Brain microvascular endothelial cell (primary cell): ENCODE results near the gene ASB10.
A peak's percentile ranks its signal among the peaks of the same experiment; 100 is the strongest.

Experiments used
- DNase-seq: peaks from one replicate; pipeline ENCODE4 v3.0.0-alpha.2; 2020
- H3K27ac ChIP-seq: fragments of 250-450 bp; sonication (Bioruptor Pico); 2 replicates; pipeline ENCODE4 v1.5.1; 2020; ENCODE audit warnings: mild to moderate bottlenecking, moderate library complexity
- H3K27me3 ChIP-seq: fragments of 250-450 bp; sonication (Bioruptor Pico); replicated peaks from 2 replicates; pipeline ENCODE4 v1.5.1; 2020; ENCODE audit warnings: mild to moderate bottlenecking
- H3K36me3 ChIP-seq: fragments of 250-450 bp; sonication (Bioruptor Pico); replicated peaks from 2 replicates; pipeline ENCODE4 v1.5.1; 2020; ENCODE audit warnings: mild to moderate bottlenecking
- H3K4me3 ChIP-seq: 2 replicates; pipeline ENCODE4 v1.5.1; 2011; ENCODE audit warnings: low read depth, mild to moderate bottlenecking, control low read depth, low read length, moderate library complexity
- in situ Hi-C: cut with HindIII; loops from 2 replicates; pipeline ENCODE4 v1.10.0; 2017; ENCODE audit warnings: low sequenced_read_pairs, low pct_ligation_motif_present
- TF ChIP-seq, protein P1 (sequence below): IDR thresholded peaks from 2 replicates; pipeline ENCODE4 v1.5.1; 2011; ENCODE audit warnings: low read depth, mild to moderate bottlenecking, moderate library complexity, low read length, control low read depth, inconsistent platforms; ENCODE audit errors: missing control alignments

Gene ASB10

DNA sequence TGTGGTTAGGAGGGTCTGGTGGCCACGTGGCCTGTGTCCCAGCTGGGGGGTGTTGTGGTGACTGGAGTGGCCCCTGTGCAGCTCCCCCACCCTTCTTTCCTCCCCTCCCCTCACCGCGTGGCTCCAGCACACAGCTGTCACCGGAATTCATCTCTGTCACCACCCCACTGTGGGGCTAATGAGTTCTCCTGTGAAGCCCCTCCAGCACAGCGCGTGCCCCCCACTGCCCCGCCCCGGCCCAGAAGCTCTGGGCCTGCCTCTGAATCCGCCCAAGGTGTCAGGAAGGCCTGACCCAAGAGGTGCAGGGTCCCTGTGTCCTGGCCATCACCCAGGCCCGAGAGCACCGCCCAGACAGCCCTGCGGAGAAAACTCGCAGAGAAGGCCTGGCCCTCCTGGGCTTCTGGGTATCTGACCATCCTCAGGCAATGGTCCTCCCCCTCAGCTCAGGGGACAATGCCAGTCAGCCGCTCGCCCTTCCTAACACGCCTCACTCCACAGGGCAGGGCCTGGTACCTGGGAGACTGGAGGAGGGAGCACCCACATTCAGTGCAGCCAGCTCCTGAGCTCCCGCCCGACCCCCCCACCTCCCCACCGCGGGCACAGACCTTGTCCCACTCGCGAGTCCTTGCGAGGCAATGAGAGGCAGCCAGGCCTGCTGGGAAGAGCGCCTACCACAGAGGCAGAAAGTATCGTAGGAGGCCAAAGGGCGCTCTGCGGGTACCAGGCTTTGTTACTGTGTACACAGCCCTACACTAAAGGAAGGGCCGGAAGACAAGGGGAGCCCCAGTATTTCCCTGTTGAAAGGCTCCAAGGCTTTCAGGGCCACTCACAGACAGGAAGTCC, 57.7 kb downstream of the ASB10 start:
- TF ChIP-seq, protein P1, sequence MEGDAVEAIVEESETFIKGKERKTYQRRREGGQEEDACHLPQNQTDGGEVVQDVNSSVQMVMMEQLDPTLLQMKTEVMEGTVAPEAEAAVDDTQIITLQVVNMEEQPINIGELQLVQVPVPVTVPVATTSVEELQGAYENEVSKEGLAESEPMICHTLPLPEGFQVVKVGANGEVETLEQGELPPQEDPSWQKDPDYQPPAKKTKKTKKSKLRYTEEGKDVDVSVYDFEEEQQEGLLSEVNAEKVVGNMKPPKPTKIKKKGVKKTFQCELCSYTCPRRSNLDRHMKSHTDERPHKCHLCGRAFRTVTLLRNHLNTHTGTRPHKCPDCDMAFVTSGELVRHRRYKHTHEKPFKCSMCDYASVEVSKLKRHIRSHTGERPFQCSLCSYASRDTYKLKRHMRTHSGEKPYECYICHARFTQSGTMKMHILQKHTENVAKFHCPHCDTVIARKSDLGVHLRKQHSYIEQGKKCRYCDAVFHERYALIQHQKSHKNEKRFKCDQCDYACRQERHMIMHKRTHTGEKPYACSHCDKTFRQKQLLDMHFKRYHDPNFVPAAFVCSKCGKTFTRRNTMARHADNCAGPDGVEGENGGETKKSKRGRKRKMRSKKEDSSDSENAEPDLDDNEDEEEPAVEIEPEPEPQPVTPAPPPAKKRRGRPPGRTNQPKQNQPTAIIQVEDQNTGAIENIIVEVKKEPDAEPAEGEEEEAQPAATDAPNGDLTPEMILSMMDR = no peak
- Histone ChIP-seq H3K4me3 (no peak overlapping the region), H3K27me3 (no peaks in the 10 kb centered on the region), H3K36me3 (peaks cover 32% of the 10 kb centered on the region), H3K27ac (no peak overlapping the region)
- DNase-seq = no peak
- in situ Hi-C loops = no loop called here

GRCh38 chr7:151128716-151129115, 58.3 kb downstream of the ASB10 start:
- no peak overlapping the region for H3K27ac ChIP-seq
- peaks cover 32% of the 10 kb centered on the region for H3K36me3 ChIP-seq
- H3K27me3 ChIP-seq = no peaks in the 10 kb centered on the region
- in situ Hi-C loops = no loop called here
- TF ChIP-seq, protein P1 = no peak
- H3K4me3 ChIP-seq = no peak overlapping the region
- DNase-seq = no peak

- Histone ChIP-seq H3K27me3 (no peaks in the 10 kb centered on the region), H3K4me3 (no peak overlapping the region), H3K27ac (no peak overlapping the region), H3K36me3 (peaks cover 38% of the 10 kb centered on the region)
- TF ChIP-seq, protein P1 = no peak
- in situ Hi-C loops = no loop called here
- no peak for DNase-seq
These were observed 58.9 kb downstream of the ASB10 start for GRCh38 chr7:151128144-151128543.

GRCh38 chr7:151126491-151127137, 60.4 kb downstream of the ASB10 start:
- H3K27ac ChIP-seq = no peak overlapping the region
- peaks cover 37% of the 10 kb centered on the region for H3K36me3 ChIP-seq
- TF ChIP-seq, protein P1 = no peak
- H3K4me3 ChIP-seq = no peak overlapping the region
- no peaks in the 10 kb centered on the region for H3K27me3 ChIP-seq
- no peak for DNase-seq
- in situ Hi-C loops = no loop called here

DNA sequence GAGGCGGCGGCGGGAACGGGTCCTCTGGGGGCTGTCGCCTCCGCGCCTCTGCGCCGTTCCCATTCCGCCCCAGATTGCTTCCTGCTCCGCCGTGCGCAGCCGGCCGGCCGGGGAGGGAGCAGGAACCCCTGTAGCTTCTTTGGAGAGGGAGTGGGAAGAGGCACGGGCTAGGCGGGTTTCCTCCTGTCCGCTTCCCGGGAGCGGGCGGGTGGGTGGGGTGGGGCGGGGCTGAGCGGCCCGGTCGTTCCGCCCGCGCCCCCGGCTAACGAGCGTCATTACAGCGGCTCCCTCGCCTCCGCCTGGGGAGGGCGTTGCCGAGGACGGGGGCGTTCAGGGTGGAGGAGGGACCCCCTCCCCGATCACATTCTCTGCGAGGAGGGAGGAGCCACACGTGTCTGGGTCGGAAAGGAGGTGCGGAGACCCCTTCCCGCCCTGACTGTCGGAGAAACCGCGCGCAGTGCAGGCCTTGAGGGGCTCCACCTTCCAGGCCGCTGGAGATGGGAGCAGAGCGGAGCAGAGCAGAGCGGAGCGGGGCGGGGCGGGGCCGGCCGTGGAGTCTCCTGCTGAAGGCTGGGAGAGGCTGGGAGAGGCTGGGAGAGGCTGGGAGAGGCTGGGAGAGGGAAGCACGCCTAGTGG, 61.1 kb downstream of the ASB10 start:
- H3K36me3 ChIP-seq = peaks cover 35% of the 10 kb centered on the region
- H3K27ac ChIP-seq = no peak overlapping the region
- no peak for DNase-seq
- TF ChIP-seq, protein P1 = no peak
- peak overlapping the region; percentile 46 for H3K4me3 ChIP-seq
- no peaks in the 10 kb centered on the region for H3K27me3 ChIP-seq
- in situ Hi-C loops = no loop called here
